ENCODE measurements around the gene PLXNA2. TPM values are rescaled to one million over a fixed set of nuclear protein-coding genes. Genes with fewer than 3 reads are reported as not detected.

The PLXNA2 gene
- total RNA-seq, 1 experiment from 2014 or later = 0.89 TPM

- Histone ChIP-seq H3K79me2 (ENCODE audit: insufficient read depth, low read length) (no peaks in the 10 kb centered on the region), H3K9ac (ENCODE audit: low read length) (no peak overlapping the region), H3K4me2 (ENCODE audit: low read length) (no peak overlapping the region), H3K36me3 (ENCODE audit: control insufficient read depth in 1 of 2, insufficient read depth in 2 of 2, low read length in 2 of 2) (no peaks in the 10 kb centered on the region), H3K9me3 (ENCODE audit: control insufficient read depth in 1 of 2, insufficient read depth in 1 of 2, low read depth in 1 of 2, low read length in 2 of 2) (no peaks in the 10 kb centered on the region), H3K27ac (ENCODE audit: low read depth, low read length) (no peak overlapping the region), H3K4me3 (replicated peaks in 1 of 2; ENCODE audit: low read depth in 1 of 2, low read length in 2 of 2) (no peak overlapping the region), H3K9me2 (ENCODE audit: insufficient read depth) (no peaks in the 10 kb centered on the region), H3K27me3 (ENCODE audit: insufficient read depth, low read length) (0 out of 2 replicates have a peak, but pooled peaks cover 9% of the 10 kb centered on the region), H3K4me1 (ENCODE audit: control insufficient read depth in 1 of 2, insufficient read depth in 2 of 2, low read length in 2 of 2) (no peaks in the 10 kb centered on the region), H2AFZ (ENCODE audit: low read depth, low read length, poor library complexity, severe bottlenecking) (no peak overlapping the region), H4K20me1 (ENCODE audit: insufficient read depth) (no peaks in the 10 kb centered on the region)
- ChIA-PET RAD21 (ENCODE audit: low non-redundant PET in 1 of 2, low total read pairs in 2 of 2, uncharacterized antibody in 2 of 2, unreplicated experiment in 2 of 2) (no interaction called here), POLR2A (no interaction called here), CTCF (no interaction called here)
- intact Hi-C loops (cut with micrococcal nuclease) = no loop called here
- DNase-seq (ENCODE audit: low read depth, low spot score) (no peak), ATAC-seq (no peak)
- no TSS peak for BruUV-seq (replicated peaks)
- no peak for TF ChIP-seq ZNF274 (IDR thresholded peaks at IDR 0.05; ENCODE audit: low read depth, low read length)
- no peak for TF ChIP-seq REST (IDR thresholded peaks at IDR 0.05; ENCODE audit: low read depth)
- TF ChIP-seq ELF1 (IDR thresholded peaks at IDR 0.05; ENCODE audit: borderline replicate concordance, low read depth) = no peak
- no peak for TF ChIP-seq CEBPB (IDR thresholded peaks at IDR 0.05; ENCODE audit: low read depth)
- TF ChIP-seq SP1 (IDR thresholded peaks at IDR 0.05; ENCODE audit: low read depth) = no peak
- no peak for TF ChIP-seq ZFX (IDR thresholded peaks at IDR 0.05)
- no peak for TF ChIP-seq SIN3A (IDR thresholded peaks at IDR 0.05; ENCODE audit: low read depth)
- no peak for TF ChIP-seq SRF (IDR thresholded peaks at IDR 0.05; ENCODE audit: low read depth)
- no peak for TF ChIP-seq YY1 (IDR thresholded peaks at IDR 0.05; ENCODE audit: extremely low read depth, insufficient replicate concordance, low read depth, low read length)
- TF ChIP-seq POLR2A (IDR thresholded peaks at IDR 0.05; ENCODE audit: borderline replicate concordance, extremely low read depth, insufficient read depth, insufficient read length) = no peak
- no peak for TF ChIP-seq EZH2 (IDR thresholded peaks at IDR 0.05)
- no peak for TF ChIP-seq FOSL1 (IDR thresholded peaks at IDR 0.05; ENCODE audit: low read depth)
- no peak for TF ChIP-seq ATF3 (IDR thresholded peaks at IDR 0.05)
Measured at GRCh38 chr1:208171616-208172422, 72.4 kb downstream of the PLXNA2 start.

Measured in HCT116 (cell line).